Hepatocyte (in vitro differentiated cells): ENCODE data around the gene SSTR4.

Experiments
- CTCF ChIP-seq: fragments of 200-600 bp; sonication (generic); IDR thresholded peaks from 2 replicates; pipeline ENCODE4 v1.5.1; 2016; ENCODE audit warnings: antibody characterized with exemption, mild to moderate bottlenecking; ENCODE audit not compliant: poor library complexity
- EZH2 ChIP-seq: fragments of 200-600 bp; sonication (generic); IDR thresholded peaks from 2 replicates; pipeline ENCODE4 v1.6.1; 2016; ENCODE audit warnings: antibody characterized with exemption, mild to moderate bottlenecking, borderline replicate concordance
- EZH2phosphoT487 ChIP-seq: fragments of 200-600 bp; sonication (generic); IDR thresholded peaks from one replicate; pipeline ENCODE4 v1.6.1; 2018; ENCODE audit warnings: antibody characterized with exemption, mild to moderate bottlenecking, low read depth, moderate library complexity; ENCODE audit not compliant: unreplicated experiment, severe bottlenecking

- no peak for TF ChIP-seq CTCF
- no peak for TF ChIP-seq EZH2phosphoT487
- TF ChIP-seq EZH2: no peak
Measured at GRCh38 chr20:22993823-22994222, 41.3 kb upstream of the SSTR4 start.
